C4-2B (cell line): ENCODE results near the gene MAPK8IP1.

ENCODE experiments used
- CTCF ChIP-seq: fragments of 450-650 bp; conservative IDR thresholded peaks from 2 replicates; pipeline ENCODE4 v1.5.1; 2017; ENCODE audit warnings: mild to moderate bottlenecking
- ZFX ChIP-seq: fragments of 450-650 bp; IDR thresholded peaks from 2 replicates; pipeline ENCODE4 v1.6.1; 2017

GRCh38 chr11:45948356-45948755 is 62.9 kb downstream of the MAPK8IP1 start:
- no peak for TF ChIP-seq CTCF
- TF ChIP-seq ZFX: no peak
